Stimulated activated naive B cell treated with anti-CD40 and anti-IgM and Interleukin-4, amounts not matched to agents 10 μg/mL and 1 μg/mL and 100 μg/mL, for 72 hours (primary cell): ENCODE measurements around the gene DDX54.

Experiments used
- ATAC-seq, 2 donors: fragments of 150-1000 bp; cut with Tn5 transposase; replicated peaks; 2 replicates each; pipeline ENCODE4 v1.10.0; 2021; ENCODE audit warnings: moderate library complexity in 1 of 2
- DNase-seq: peaks from one replicate; pipeline ENCODE4 v3.0.0; 2021
- H3K27ac Mint-ChIP-seq: one replicate; pipeline ENCODE4 v1.8.0; 2022; ENCODE audit warnings: mild to moderate bottlenecking, mixed read lengths
- H3K27me3 Mint-ChIP-seq, 2 donors: one replicate each; pipeline ENCODE4 v1.8.0; 2022; ENCODE audit warnings: mixed read lengths in 2 of 2
- H3K36me3 Mint-ChIP-seq, 2 donors: one replicate each; pipeline ENCODE4 v1.8.0; 2022; ENCODE audit warnings: mixed read lengths in 2 of 2, mild to moderate bottlenecking in 1 of 2
- H3K4me1 Mint-ChIP-seq, 2 donors: one replicate each; pipeline ENCODE4 v1.8.0; 2022; ENCODE audit warnings: mixed read lengths in 2 of 2, mild to moderate bottlenecking in 1 of 2
- H3K4me3 Mint-ChIP-seq, 2 donors: one replicate each; pipeline ENCODE4 v1.8.0; 2022; ENCODE audit warnings: mild to moderate bottlenecking in 2 of 2, mixed read lengths in 2 of 2, moderate library complexity in 1 of 2
- H3K9me3 Mint-ChIP-seq, 2 donors: one replicate each; pipeline ENCODE4 v1.8.0; 2022; ENCODE audit warnings: mixed read lengths in 2 of 2, mild to moderate bottlenecking in 1 of 2

Gene DDX54

DNA sequence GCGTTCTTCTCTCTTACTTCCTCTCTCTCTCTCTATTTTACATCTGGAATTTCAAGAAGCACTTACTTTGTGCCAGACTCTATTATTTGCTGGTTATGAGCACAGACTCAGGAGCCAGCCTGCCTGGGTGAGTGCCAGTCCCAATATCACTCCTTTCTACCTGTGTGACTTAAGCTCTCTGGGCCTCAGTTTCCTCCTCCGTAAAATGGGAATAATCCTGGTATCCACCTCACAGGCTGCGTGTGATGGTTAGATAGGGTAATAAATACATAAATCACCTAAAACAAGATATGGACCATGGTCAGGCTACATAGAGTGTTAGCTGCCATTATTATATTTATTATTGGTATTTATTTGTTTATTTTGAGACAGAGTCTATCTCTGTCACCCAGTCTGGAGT is 74.0 kb downstream of the DDX54 start:
- DNase-seq, result no peak

DNA sequence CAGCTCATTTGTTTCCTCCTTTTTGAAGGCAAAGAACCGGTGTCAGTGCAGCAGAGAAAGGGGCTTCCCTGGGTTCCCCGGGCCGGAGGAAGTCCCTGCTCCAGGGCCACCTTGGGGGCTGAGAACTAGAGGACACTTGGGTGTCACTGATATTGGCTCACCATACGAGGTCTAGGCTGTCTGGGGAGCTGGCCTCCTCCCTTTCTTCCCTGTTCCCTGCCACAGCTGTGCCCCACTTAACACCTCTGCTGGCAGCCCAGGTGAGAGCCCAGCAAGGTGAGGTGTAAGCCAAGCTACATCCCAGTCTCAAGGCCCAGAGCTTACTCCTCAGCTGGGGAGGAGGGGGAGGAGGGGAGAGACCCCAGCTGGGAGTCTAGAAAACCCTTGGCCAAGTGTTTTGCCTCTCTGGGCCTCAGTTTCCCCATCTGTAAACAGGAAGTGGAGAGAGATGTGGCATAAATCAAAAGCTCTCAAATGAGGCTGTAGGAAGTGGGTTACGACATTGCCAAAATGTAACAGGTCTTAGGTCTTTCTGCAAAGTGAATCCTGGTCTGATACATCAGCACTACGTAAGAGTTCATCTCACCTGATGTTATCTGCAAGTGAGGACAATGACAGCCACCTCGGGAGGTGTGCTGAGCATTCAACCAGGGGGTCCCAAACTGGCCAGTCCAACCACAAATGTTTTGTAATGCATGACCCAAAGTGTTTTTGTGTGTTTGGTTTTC is 75.2 kb downstream of the DDX54 start:
- Mint-ChIP-seq H3K27me3 (peaks cover 0 to 3% of the 10 kb centered on the region in 2 donors), H3K36me3 (peaks cover 79 to 82% of the 10 kb centered on the region in 2 donors), H3K4me1 (peaks cover 5% of the 10 kb centered on the region in 2 donors), H3K4me3 (no peak overlapping the region), H3K9me3 (no peaks in the 10 kb centered on the region), H3K27ac (no peak overlapping the region)
- peak in 1 of 2 donors; percentile 10 for ATAC-seq
- no peak for DNase-seq

More for the DNA sequence above, 74.0 kb downstream of the DDX54 start:
- H3K9me3 Mint-ChIP-seq, result no peaks in the 10 kb centered on the region
- peaks cover 80% of the 10 kb centered on the region in 2 donors for H3K36me3 Mint-ChIP-seq
- H3K27me3 Mint-ChIP-seq, result no peaks in the 10 kb centered on the region
- no peak for ATAC-seq
- no peak overlapping the region for H3K27ac Mint-ChIP-seq
- no peak overlapping the region for H3K4me3 Mint-ChIP-seq
- H3K4me1 Mint-ChIP-seq, result peaks cover 0 to 5% of the 10 kb centered on the region in 2 donors

DNA sequence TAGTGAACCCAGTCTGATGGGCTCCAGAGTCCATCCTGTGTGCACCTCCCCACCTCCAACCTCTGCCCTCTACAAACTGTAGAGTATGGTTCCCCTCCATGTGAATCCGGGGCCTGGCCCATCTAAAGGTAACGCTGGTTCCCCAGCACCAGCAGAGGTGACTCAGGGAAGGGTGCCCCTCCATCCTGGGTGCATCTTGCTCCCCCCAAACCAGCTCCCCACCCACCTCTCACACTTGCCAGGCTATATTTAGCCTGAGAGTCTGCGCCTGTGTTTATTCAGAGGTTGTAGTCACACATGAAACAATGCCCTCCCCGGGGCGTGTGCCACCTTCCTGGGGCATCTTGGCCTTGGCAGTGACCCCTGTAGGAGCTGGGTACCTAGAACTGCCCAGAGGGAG is 75.9 kb downstream of the DDX54 start:
- Mint-ChIP-seq H3K4me3 (no peak overlapping the region), H3K9me3 (no peaks in the 10 kb centered on the region), H3K27me3 (peaks cover 0 to 5% of the 10 kb centered on the region in 2 donors), H3K36me3 (peaks cover 79 to 82% of the 10 kb centered on the region in 2 donors), H3K4me1 (peaks cover 5 to 11% of the 10 kb centered on the region in 2 donors), H3K27ac (peak overlapping the region; percentile 0)
- ATAC-seq, result peak in 1 of 2 donors; percentile 2
- DNase-seq, result no peak

DNA sequence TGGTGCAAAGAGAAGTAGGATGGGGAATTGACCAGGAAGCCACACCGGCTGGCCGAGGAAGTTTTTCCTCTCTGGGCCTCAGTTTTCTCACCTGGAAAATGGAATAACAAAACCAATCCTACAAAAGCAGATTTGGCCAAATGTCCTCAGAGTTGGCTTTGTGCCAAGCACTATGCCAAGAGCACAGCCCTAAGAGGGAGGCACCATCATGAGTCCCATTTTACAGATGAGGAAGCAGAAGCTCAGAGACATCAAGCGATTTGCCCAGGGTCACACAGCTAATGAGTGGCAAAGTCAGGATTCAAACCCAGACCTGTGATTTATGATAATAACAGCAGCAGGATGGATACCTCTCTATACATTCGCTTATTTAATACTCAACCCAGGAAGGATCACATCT is 77.0 kb downstream of the DDX54 start:
- H3K4me1 Mint-ChIP-seq, result peaks cover 10 to 18% of the 10 kb centered on the region in 2 donors
- DNase-seq (no peak), ATAC-seq (no peak)
- H3K27me3 Mint-ChIP-seq, result peaks cover 0 to 5% of the 10 kb centered on the region in 2 donors
- no peak overlapping the region for H3K27ac Mint-ChIP-seq
- peaks cover 71 to 82% of the 10 kb centered on the region in 2 donors for H3K36me3 Mint-ChIP-seq
- no peaks in the 10 kb centered on the region for H3K9me3 Mint-ChIP-seq
- no peak overlapping the region for H3K4me3 Mint-ChIP-seq
